PC-9 (cell line): ENCODE results near the gene MYOG. TPM values are rescaled to one million over a fixed set of nuclear protein-coding genes. Genes with fewer than 3 reads are reported as not detected.

ENCODE experiments used
- BruUV-seq: library from RNA; stranded (reverse); fragments of 400-500 nt; replicated peaks from 2 replicates; lab custom pipeline; 2021; lab: Mats Ljungman, UMichigan
- CTCF ChIA-PET: fragments of 300-600 bp; sonication (Branson Sonifier 250); formaldehyde crosslinking; loops from one replicate; lab custom pipeline; 2022; ENCODE audit warnings: antibody characterized with exemption; lab: Charles Lee
- POLR2A ChIA-PET: fragments of 300-600 bp; sonication (Branson Sonifier 250); formaldehyde crosslinking; loops from one replicate; lab custom pipeline; 2022; ENCODE audit warnings: antibody characterized with exemption; ENCODE audit not compliant: unreplicated experiment; lab: Charles Lee
- DNase-seq, 2 experiments: peaks; one replicate each; pipeline versions ENCODE4 v3.0.0 to v3.0.0-alpha.2; 2015 to 2022; ENCODE audit warnings: mixed read lengths in 1 of 2
- H2AFZ ChIP-seq: fragments of 200-600 bp; sonication (generic); 2 replicates; pipeline ENCODE4 v1.8.1; 2017; ENCODE audit warnings: antibody characterized with exemption
- H3F3A ChIP-seq: fragments of 200-600 bp; sonication (generic); 2 replicates; pipeline ENCODE4 v1.8.1; 2017; ENCODE audit warnings: antibody characterized with exemption, mild to moderate bottlenecking, low read depth; ENCODE audit not compliant: insufficient read depth
- H3K27ac ChIP-seq: fragments of 200-600 bp; sonication (generic); 2 replicates; pipeline ENCODE4 v1.6.1; 2016; ENCODE audit warnings: mixed run types
- H3K27me3 ChIP-seq: fragments of 200-600 bp; sonication (generic); 2 replicates; pipeline ENCODE4 v1.6.1; 2016; ENCODE audit warnings: low read depth, mixed run types; ENCODE audit not compliant: insufficient read depth
- H3K36me3 ChIP-seq: fragments of 200-600 bp; sonication (generic); 2 replicates; pipeline ENCODE4 v1.6.1; 2016; ENCODE audit warnings: low read depth, mixed run types
- H3K4me1 ChIP-seq: fragments of 200-600 bp; sonication (generic); replicated peaks from 2 replicates; pipeline ENCODE4 v1.6.1; 2016; ENCODE audit warnings: mixed run types; ENCODE audit not compliant: insufficient read depth
- H3K4me2 ChIP-seq: fragments of 200-600 bp; sonication (generic); 2 replicates; pipeline ENCODE4 v1.6.1; 2017; ENCODE audit warnings: mixed run types
- H3K4me3 ChIP-seq: fragments of 200-600 bp; sonication (generic); 2 replicates; pipeline ENCODE4 v1.6.1; 2016; ENCODE audit warnings: mixed run types
- H3K79me2 ChIP-seq: fragments of 200-600 bp; sonication (generic); 2 replicates; pipeline ENCODE4 v1.6.1; 2017; ENCODE audit warnings: low read depth, mixed run types
- H3K9me2 ChIP-seq: fragments of 200-600 bp; sonication (generic); 2 replicates; pipeline ENCODE4 v1.8.1; 2017; ENCODE audit warnings: mild to moderate bottlenecking; ENCODE audit not compliant: insufficient read depth
- H3K9me3 ChIP-seq: fragments of 200-600 bp; sonication (generic); 2 replicates; pipeline ENCODE4 v1.8.1; 2016; ENCODE audit warnings: low read depth; ENCODE audit not compliant: insufficient read depth
- H4K20me1 ChIP-seq: fragments of 200-600 bp; sonication (generic); 2 replicates; pipeline ENCODE4 v1.8.1; 2017; ENCODE audit not compliant: insufficient read depth
- CTCF ChIP-seq: fragments of 200-600 bp; sonication (generic); conservative IDR thresholded peaks from 2 replicates; pipeline ENCODE4 v1.6.1; 2017; ENCODE audit warnings: mixed run types, antibody characterized with exemption, mild to moderate bottlenecking, moderate library complexity
- EZH2 ChIP-seq: fragments of 200-600 bp; sonication (generic); IDR thresholded peaks from 2 replicates; pipeline ENCODE4 v1.8.0; 2017; ENCODE audit warnings: antibody characterized with exemption, low read depth
- intact Hi-C: fragments of 100-400 bp; cut with micrococcal nuclease; formaldehyde crosslinking; loops from one replicate; pipeline ENCODE4 v1.10.0; 2022; ENCODE audit not compliant: unreplicated experiment
- total RNA-seq: library from RNA; stranded (reverse); gene quantifications from 2 replicates; pipeline ENCODE4 v1.2.3, GENCODE V29; 2021

The MYOG gene
- total RNA-seq, 1 experiment from 2014 or later: not detected

GRCh38 chr1:203059485-203059884 lies 26.3 kb downstream of the MYOG start:
- POLR2A ChIA-PET: no interaction called here
- no peak for DNase-seq
- no peak overlapping the region for H3K4me2 ChIP-seq
- H3K36me3 ChIP-seq: no peaks in the 10 kb centered on the region
- no peaks in the 10 kb centered on the region for H3K4me1 ChIP-seq
- CTCF ChIA-PET: no interaction called here
- no TSS peak for BruUV-seq
- TF ChIP-seq EZH2: no peak
- TF ChIP-seq CTCF: no peak
- H3K9me3 ChIP-seq: no peaks in the 10 kb centered on the region
- H2AFZ ChIP-seq: no peak overlapping the region
- peaks cover 25% of the 10 kb centered on the region; the same call in 1 of the 2 replicates for H3K27me3 ChIP-seq
- H3K4me3 ChIP-seq: no peak overlapping the region
- H4K20me1 ChIP-seq: no peaks in the 10 kb centered on the region
- H3F3A ChIP-seq: no peaks in the 10 kb centered on the region
- no peaks in the 10 kb centered on the region for H3K79me2 ChIP-seq
- no peak overlapping the region for H3K27ac ChIP-seq
- intact Hi-C loops: no loop called here
- no peaks in the 10 kb centered on the region for H3K9me2 ChIP-seq

DNA sequence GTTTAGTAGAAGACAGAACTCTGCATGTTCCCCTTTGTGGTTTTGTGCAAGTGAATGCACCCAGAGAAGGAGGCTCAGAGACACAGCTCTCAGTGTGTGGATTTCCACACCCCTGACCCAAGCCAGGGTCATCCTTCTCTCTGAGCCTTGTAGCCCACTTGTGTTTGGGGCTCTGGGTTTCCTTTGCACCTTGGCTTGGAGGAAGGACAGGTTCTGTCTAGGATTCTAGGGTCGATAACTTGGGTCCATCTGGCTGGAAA lies 27.2 kb downstream of the MYOG start:
- DNase-seq: no peak
- no peaks in the 10 kb centered on the region for H3K36me3 ChIP-seq
- no peaks in the 10 kb centered on the region for H3K9me3 ChIP-seq
- TF ChIP-seq CTCF (no peak), EZH2 (no peak)
- H3K4me1 ChIP-seq: no peaks in the 10 kb centered on the region
- H3K27me3 ChIP-seq: peaks cover 25% of the 10 kb centered on the region; the same call in 1 of the 2 replicates
- H2AFZ ChIP-seq: no peak overlapping the region
- no peaks in the 10 kb centered on the region for H3K9me2 ChIP-seq
- no peaks in the 10 kb centered on the region for H3K79me2 ChIP-seq
- H4K20me1 ChIP-seq: no peaks in the 10 kb centered on the region
- no peak overlapping the region for H3K4me3 ChIP-seq
- intact Hi-C loops: no loop called here
- no peaks in the 10 kb centered on the region for H3F3A ChIP-seq
- BruUV-seq: no TSS peak
- no peak overlapping the region for H3K4me2 ChIP-seq
- POLR2A ChIA-PET: no interaction called here
- no peak overlapping the region for H3K27ac ChIP-seq
- CTCF ChIA-PET: no interaction called here

DNA sequence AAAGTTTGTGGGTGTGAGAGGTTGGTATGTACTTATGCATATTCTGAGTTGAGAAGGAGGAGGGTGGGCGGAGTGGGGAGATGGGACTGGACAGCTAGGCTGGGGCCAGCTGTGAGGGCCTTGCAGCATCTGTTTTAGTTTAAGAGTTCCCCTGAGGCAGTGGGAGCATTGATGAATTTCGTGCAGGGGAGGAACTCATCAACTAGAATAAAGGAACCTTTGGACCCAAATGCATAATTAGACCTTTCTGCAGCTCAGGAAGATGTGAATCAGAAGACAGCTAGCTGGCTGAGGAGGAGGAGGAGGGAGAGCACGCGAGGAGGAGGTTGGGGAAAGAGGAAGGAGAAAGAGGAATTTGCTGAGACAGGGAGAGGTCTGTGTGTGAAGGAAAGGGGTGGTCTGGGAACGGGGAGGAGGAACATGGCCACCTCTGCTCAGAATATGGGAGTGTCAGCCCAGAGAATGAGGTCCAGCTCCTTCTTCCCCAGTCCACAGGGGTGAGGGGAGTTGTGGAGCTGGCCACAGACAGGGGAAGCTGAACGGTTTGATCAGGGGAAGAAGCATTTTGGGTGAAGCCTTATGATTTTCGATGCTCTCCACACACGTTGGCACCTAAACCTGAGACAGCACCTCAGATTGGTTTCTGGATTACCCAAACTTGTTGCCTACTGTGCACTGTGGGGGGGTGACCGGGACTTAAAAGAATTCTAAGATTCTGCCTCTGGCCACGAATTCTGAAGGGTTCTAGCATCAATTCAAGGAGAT lies 27.7 kb downstream of the MYOG start:
- H4K20me1 ChIP-seq: no peaks in the 10 kb centered on the region
- no peak overlapping the region for H2AFZ ChIP-seq
- no peaks in the 10 kb centered on the region for H3K79me2 ChIP-seq
- BruUV-seq: no TSS peak
- no peaks in the 10 kb centered on the region for H3K9me2 ChIP-seq
- no peak overlapping the region for H3K4me2 ChIP-seq
- H3K4me3 ChIP-seq: no peak overlapping the region
- TF ChIP-seq EZH2 (no peak), CTCF (no peak)
- POLR2A ChIA-PET: no interaction called here
- intact Hi-C loops: no loop called here
- H3K27ac ChIP-seq: no peak overlapping the region
- H3F3A ChIP-seq: no peaks in the 10 kb centered on the region
- CTCF ChIA-PET: no interaction called here
- H3K4me1 ChIP-seq: no peaks in the 10 kb centered on the region
- H3K9me3 ChIP-seq: no peaks in the 10 kb centered on the region
- H3K27me3 ChIP-seq: peaks cover 25% of the 10 kb centered on the region; the same call in 1 of the 2 replicates
- no peak for DNase-seq
- no peaks in the 10 kb centered on the region for H3K36me3 ChIP-seq
